IMR-90 (cell line): ENCODE data around the gene CUTA. TPM values are rescaled to one million over a fixed set of nuclear protein-coding genes. Genes with fewer than 3 reads are reported as not detected.

ENCODE experiments used
- ATAC-seq: fragments of 200-7000 bp; cut with Tn5 transposase; 2 replicates; pipeline ENCODE4 v1.9.1; 2020; ENCODE audit warnings: low read depth, mild to moderate bottlenecking, moderate library complexity
- BruUV-seq: library from RNA; stranded (reverse); fragments of 400-500 nt; replicated peaks from 2 replicates; lab custom pipeline; 2021; lab: Mats Ljungman, UMichigan
- CTCF ChIA-PET: fragments of 300-600 bp; formaldehyde crosslinking; extraction: SDS; loops from one replicate; lab custom pipeline; 2021; ENCODE audit warnings: antibody characterized with exemption; lab: Yijun Ruan, JAX
- POLR2A ChIA-PET: fragments of 300-600 bp; sonication (Branson Sonifier 250); formaldehyde crosslinking; loops from one replicate; lab custom pipeline; 2022; ENCODE audit warnings: antibody characterized with exemption; ENCODE audit not compliant: unreplicated experiment; lab: Charles Lee
- DNase-seq: peaks from one replicate; pipeline ENCODE4 v3.0.0; 2013
- H2AFZ ChIP-seq: replicated peaks from 2 replicates; pipeline ENCODE3; 2013; ENCODE audit warnings: low read length, mild to moderate bottlenecking; ENCODE audit not compliant: poor library complexity
- H2AK5ac ChIP-seq: 2 replicates; pipeline ENCODE4 v1.6.1; 2013; ENCODE audit warnings: low read depth, low read length, inconsistent platforms
- H2AK9ac ChIP-seq: replicated peaks from 2 replicates; pipeline ENCODE3; 2013; ENCODE audit warnings: mild to moderate bottlenecking, low read depth, low read length, moderate library complexity; ENCODE audit not compliant: poor library complexity
- H2BK120ac ChIP-seq: 2 replicates; pipeline ENCODE4 v1.6.1; 2013; ENCODE audit warnings: low read depth, low read length, inconsistent platforms
- H2BK15ac ChIP-seq: 3 replicates; pipeline ENCODE4 v1.6.1; 2013; ENCODE audit warnings: low read depth, low read length, inconsistent platforms
- H2BK20ac ChIP-seq: 2 replicates; pipeline ENCODE4 v1.6.1; 2013; ENCODE audit warnings: low read depth, mild to moderate bottlenecking, inconsistent platforms, low read length, moderate library complexity
- H2BK5ac ChIP-seq: 2 replicates; pipeline ENCODE4 v1.6.1; 2013; ENCODE audit warnings: mild to moderate bottlenecking, low read depth, low read length, inconsistent platforms; ENCODE audit not compliant: poor library complexity, severe bottlenecking
- H3K14ac ChIP-seq: replicated peaks from 2 replicates; pipeline ENCODE4 v1.6.1; 2013; ENCODE audit warnings: low read depth, low read length, inconsistent platforms
- H3K18ac ChIP-seq: 2 replicates; pipeline ENCODE4 v1.6.1; 2013; ENCODE audit warnings: low read depth, low read length, control low read depth
- H3K23ac ChIP-seq: 2 replicates; pipeline ENCODE4 v1.6.1; 2013; ENCODE audit warnings: low read depth, low read length, inconsistent platforms
- H3K27ac ChIP-seq: 2 replicates; pipeline ENCODE4 v1.5.1; 2013; ENCODE audit warnings: mild to moderate bottlenecking, control low read depth, low read length; ENCODE audit not compliant: insufficient read depth
- H3K27me3 ChIP-seq: 2 replicates; pipeline ENCODE4 v1.6.1; 2013; ENCODE audit warnings: low read length; ENCODE audit not compliant: control insufficient read depth, insufficient read depth
- H3K36me3 ChIP-seq: 2 replicates; pipeline ENCODE4 v1.6.1; 2013; ENCODE audit warnings: low read length, mixed read lengths; ENCODE audit not compliant: control insufficient read depth, insufficient read depth
- H3K4ac ChIP-seq: 2 replicates; pipeline ENCODE4 v1.6.1; 2013; ENCODE audit warnings: low read depth, low read length, inconsistent platforms
- H3K4me1 ChIP-seq: 2 replicates; pipeline ENCODE4 v1.6.1; 2013; ENCODE audit warnings: low read length, mixed read lengths; ENCODE audit not compliant: control insufficient read depth, insufficient read depth
- H3K4me2 ChIP-seq: 2 replicates; pipeline ENCODE4 v1.6.1; 2013; ENCODE audit warnings: low read depth, mild to moderate bottlenecking, control low read depth, low read length, moderate library complexity
- H3K4me3 ChIP-seq: 2 replicates; pipeline ENCODE4 v1.5.1; 2013; ENCODE audit warnings: low read depth, mild to moderate bottlenecking, control low read depth, low read length, moderate library complexity; ENCODE audit not compliant: insufficient read depth
- H3K56ac ChIP-seq: 2 replicates; pipeline ENCODE4 v1.6.1; 2013; ENCODE audit warnings: low read length, inconsistent platforms; ENCODE audit not compliant: insufficient read depth; ENCODE audit errors: extremely low read depth
- H3K79me1 ChIP-seq, 2 experiments: 2 replicates each; pipeline ENCODE4 v1.6.1; 2013; ENCODE audit warnings: low read length in 2 of 2, inconsistent platforms in 1 of 2, low read depth in 1 of 2
- H3K9ac ChIP-seq: 2 replicates; pipeline ENCODE4 v1.6.1; 2013; ENCODE audit warnings: low read depth, low read length, control low read depth
- H3K9me1 ChIP-seq: 2 replicates; pipeline ENCODE4 v1.6.1; 2013; ENCODE audit warnings: low read length, inconsistent platforms; ENCODE audit not compliant: insufficient read depth
- H3K9me3 ChIP-seq: 2 replicates; pipeline ENCODE4 v1.6.1; 2013; ENCODE audit warnings: low read length; ENCODE audit not compliant: control insufficient read depth, insufficient read depth
- H4K20me1 ChIP-seq: 2 replicates; pipeline ENCODE4 v1.6.1; 2013; ENCODE audit warnings: low read length, inconsistent platforms; ENCODE audit not compliant: insufficient read depth
- H4K5ac ChIP-seq: 2 replicates; pipeline ENCODE4 v1.6.1; 2013; ENCODE audit warnings: mild to moderate bottlenecking, low read depth, low read length, control low read depth
- H4K8ac ChIP-seq, 2 experiments: 2 replicates each; pipeline ENCODE4 v1.6.1; 2013; ENCODE audit warnings: low read depth in 2 of 2, low read length in 2 of 2, control low read depth in 1 of 2, inconsistent platforms in 1 of 2
- H4K91ac ChIP-seq: 2 replicates; pipeline ENCODE4 v1.6.1; 2013; ENCODE audit warnings: low read depth, low read length, inconsistent platforms; ENCODE audit not compliant: insufficient read depth
- BHLHE40 ChIP-seq: fragments of 150-350 bp; IDR thresholded peaks from 2 replicates; pipeline ENCODE4 v1.6.1; 2016; ENCODE audit warnings: mild to moderate bottlenecking, low read depth, low read length
- FOS ChIP-seq: fragments of 150-350 bp; IDR thresholded peaks from 2 replicates; pipeline ENCODE4 v1.6.1; 2016; ENCODE audit warnings: low read depth, low read length
- MAZ ChIP-seq: IDR thresholded peaks from 2 replicates; pipeline ENCODE4 v1.6.1; 2012; ENCODE audit warnings: low read depth, mild to moderate bottlenecking, low read length, improper control_type of control experiment, moderate library complexity, borderline replicate concordance
- MXI1 ChIP-seq: IDR thresholded peaks from 2 replicates; pipeline ENCODE4 v1.6.1; 2012; ENCODE audit warnings: low read depth, mild to moderate bottlenecking, low read length, moderate library complexity, borderline replicate concordance
- NFE2L2 ChIP-seq: fragments of 150-350 bp; IDR thresholded peaks from 2 replicates; pipeline ENCODE4 v1.6.1; 2016; ENCODE audit warnings: low read depth, mild to moderate bottlenecking, low read length
- POLR2A ChIP-seq: IDR thresholded peaks from 2 replicates; pipeline ENCODE4 v1.6.1; 2012; ENCODE audit warnings: mild to moderate bottlenecking, low read depth, low read length
- RCOR1 ChIP-seq: IDR thresholded peaks from 2 replicates; pipeline ENCODE4 v1.6.1; 2012; ENCODE audit warnings: mild to moderate bottlenecking, low read length, improper control_type of control experiment; ENCODE audit not compliant: insufficient replicate concordance
- RFX5 ChIP-seq: IDR thresholded peaks from 2 replicates; pipeline ENCODE4 v1.8.0; 2012; ENCODE audit warnings: low read depth, mild to moderate bottlenecking, low read length, moderate library complexity
- SMC3 ChIP-seq: fragments of 150-350 bp; IDR thresholded peaks from 2 replicates; pipeline ENCODE4 v1.6.1; 2016; ENCODE audit warnings: low read depth, mild to moderate bottlenecking, antibody characterized with exemption, low read length, moderate library complexity
- WGBS, 2 experiments: methylation state at CpG; one replicate each; pipeline versions ENCODE4 v1.1.5 to v1.1.7; 2013; ENCODE audit warnings: missing lambda C conversion rate in 2 of 2; ENCODE audit not compliant: insufficient read length in 1 of 2; ENCODE audit errors: extremely low coverage in 2 of 2; 5-methylcytosine and 5-hydroxymethylcytosine counted together
- dilution Hi-C: fragments of 300-500 bp; cut with HindIII; formaldehyde crosslinking; loops from one replicate; pipeline ENCODE4 v1.14.3; 2018; ENCODE audit warnings: low sequenced_read_pairs; ENCODE audit not compliant: unreplicated experiment
- in situ Hi-C: fragments of 300-500 bp; cut with MboI; formaldehyde crosslinking; loops from 3 replicates; pipeline ENCODE4 v1.14.3; 2019; ENCODE audit warnings: low sequenced_read_pairs, inconsistent platforms, mixed read lengths
- intact Hi-C: fragments of 100-400 bp; cut with micrococcal nuclease; formaldehyde crosslinking; loops from 2 replicates; pipeline ENCODE4 v1.10.0; 2022
- polyA plus RNA-seq, 3 experiments: library from polyadenylated mRNA; depleted of rRNA; stranded (reverse); fragments of >200 nt; gene quantifications; 2 replicates each; pipeline ENCODE4 v1.2.3, GENCODE V29; 2012; ENCODE audit warnings: low replicate concordance in 1 of 3
- total RNA-seq: library from RNA; depleted of rRNA; stranded (reverse); fragments of >200 nt; gene quantifications from 2 replicates; pipeline ENCODE4 v1.2.3, GENCODE V29; 2012
- TF ChIP-seq, protein P1 (sequence below): conservative IDR thresholded peaks from 2 replicates; pipeline ENCODE4 v1.5.1; 2012; ENCODE audit warnings: mild to moderate bottlenecking, low read depth, low read length, improper control_type of control experiment
- TF ChIP-seq, protein P2 (sequence below): fragments of 150-350 bp; IDR thresholded peaks from 2 replicates; pipeline ENCODE4 v1.6.1; 2016; ENCODE audit warnings: low read depth, mild to moderate bottlenecking, low read length, moderate library complexity, borderline replicate concordance

The CUTA gene
- total and polyA plus RNA-seq, 2 of the 4 experiments (the other 2 are of a cell fraction): 136 to 427 TPM

DNA sequence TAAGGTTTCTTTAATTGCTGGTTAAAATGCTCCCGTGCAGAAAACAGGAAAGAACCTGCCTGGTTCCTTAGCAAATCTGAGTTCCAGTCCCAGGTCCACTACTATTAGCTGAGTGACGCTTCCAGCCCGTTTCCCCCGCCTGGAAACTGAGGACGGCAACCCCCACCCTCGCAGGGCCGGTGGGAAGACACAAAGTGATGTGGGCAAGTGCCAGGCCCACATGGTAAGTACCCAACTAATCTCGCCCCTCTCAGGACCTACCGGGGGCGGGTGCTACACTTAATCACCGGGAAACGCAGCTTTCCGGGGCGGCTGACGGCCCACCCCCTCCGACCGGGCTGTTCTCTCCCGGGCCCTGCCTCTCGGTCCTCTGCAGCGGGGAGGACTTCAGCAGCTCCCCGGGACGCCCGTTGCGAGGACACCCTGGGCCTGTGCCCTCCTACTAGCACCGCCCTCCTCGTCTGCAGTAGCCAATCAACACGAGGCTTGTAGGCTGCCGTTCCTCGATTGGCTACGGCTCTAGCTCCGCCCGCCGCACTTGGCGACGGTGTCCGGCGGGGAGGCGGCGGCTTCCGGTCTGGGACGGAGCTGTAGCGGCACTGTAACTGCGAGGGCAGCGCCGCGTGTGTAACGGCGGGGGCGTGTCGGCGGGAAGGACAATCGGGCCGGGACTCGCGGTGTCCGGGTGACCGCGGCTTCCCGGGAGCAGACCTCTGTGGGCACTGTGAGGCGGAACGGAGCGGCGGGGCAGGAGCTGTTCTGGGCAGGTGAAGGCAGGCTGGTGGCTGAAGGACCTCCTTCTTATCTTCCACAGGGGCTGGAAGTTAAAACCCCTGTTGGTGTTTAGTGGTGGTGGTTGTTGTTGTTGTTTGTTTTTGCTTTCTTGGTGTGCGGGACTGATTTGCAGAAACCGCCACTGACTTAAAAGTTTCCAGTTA, 36.4 kb upstream of the CUTA start, which contains the start of gene ZBTB9:
ZBTB9 (plus strand) TSS at position 568 of the 938 bp plus-strand sequence. CDS start 525 bp downstream, outside the sequence.
- Histone ChIP-seq H2BK15ac (no peak within 1 kb of the TSS), H3K79me1 (peaks cover 26 to 40% of the 10 kb centered on the region in 2 experiments; a peak in 3 of 4 replicates), H3K23ac (peak within 1 kb of the TSS; percentile 78), H2BK120ac (no peak within 1 kb of the TSS), H3K4ac (peak within 1 kb of the TSS; percentile 71), H2AK5ac (peak within 1 kb of the TSS; percentile 87), H2BK20ac (no peak within 1 kb of the TSS), H3K36me3 (peaks cover 10% of the 10 kb centered on the region; the same call in 1 of the 2 replicates), H4K91ac (peak within 1 kb of the TSS; percentile 50; the same call in 1 of the 2 replicates), H3K14ac (peak within 1 kb of the TSS; percentile 77), H3K4me2 (peak within 1 kb of the TSS; percentile 94), H3K9me3 (no peaks in the 10 kb centered on the region), H4K5ac (peak within 1 kb of the TSS; percentile 10; the same call in 1 of the 2 replicates), H3K9ac (peak within 1 kb of the TSS; percentile 82), H2AK9ac (peak within 1 kb of the TSS; percentile 97), H4K8ac (peak within 1 kb of the TSS; percentile 28 to 79), H3K56ac (peak within 1 kb of the TSS; percentile 67), H3K4me3 (peak within 1 kb of the TSS; percentile 73), H3K18ac (no peak within 1 kb of the TSS), H3K9me1 (peaks cover 3% of the 10 kb centered on the region; the same call in 1 of the 2 replicates), H2AFZ (peak within 1 kb of the TSS; percentile 96), H2BK5ac (peak within 1 kb of the TSS; percentile 56), H3K27me3 (no peaks in the 10 kb centered on the region), H3K27ac (peak within 1 kb of the TSS; percentile 72), H3K4me1 (peaks cover 4% of the 10 kb centered on the region), H4K20me1 (no peaks in the 10 kb centered on the region)
- POLR2A ChIA-PET: interaction anchor here (0.6 kb wide), 1 partner anchor 138 kb away, joined by 5 read pairs; no protein-coding TSS in a partner anchor
- peak; percentile 99 for ATAC-seq
- 0% methylated on average over 16 of the region's 65 CpGs; no CpG with 5 or more reads in 1 of the 2 experiments for WGBS, 2 experiments
- CTCF ChIA-PET: no interaction called here
- no TSS peak for BruUV-seq
- in situ Hi-C loops: loop anchor here (10.0 kb wide), 1 partner anchor 251 kb away; no protein-coding TSS in a partner anchor
- intact Hi-C loops: loop anchor here (10.0 kb wide), 1 partner anchor 221 kb away; no protein-coding TSS in a partner anchor
- peak; percentile 96 for DNase-seq
- dilution Hi-C loops: no loop called here
- no peak for TF ChIP-seq NFE2L2
- TF ChIP-seq RFX5: no peak
- peak; percentile 38; the same call in 1 of the 2 replicates for TF ChIP-seq FOS
- TF ChIP-seq, protein P1, sequence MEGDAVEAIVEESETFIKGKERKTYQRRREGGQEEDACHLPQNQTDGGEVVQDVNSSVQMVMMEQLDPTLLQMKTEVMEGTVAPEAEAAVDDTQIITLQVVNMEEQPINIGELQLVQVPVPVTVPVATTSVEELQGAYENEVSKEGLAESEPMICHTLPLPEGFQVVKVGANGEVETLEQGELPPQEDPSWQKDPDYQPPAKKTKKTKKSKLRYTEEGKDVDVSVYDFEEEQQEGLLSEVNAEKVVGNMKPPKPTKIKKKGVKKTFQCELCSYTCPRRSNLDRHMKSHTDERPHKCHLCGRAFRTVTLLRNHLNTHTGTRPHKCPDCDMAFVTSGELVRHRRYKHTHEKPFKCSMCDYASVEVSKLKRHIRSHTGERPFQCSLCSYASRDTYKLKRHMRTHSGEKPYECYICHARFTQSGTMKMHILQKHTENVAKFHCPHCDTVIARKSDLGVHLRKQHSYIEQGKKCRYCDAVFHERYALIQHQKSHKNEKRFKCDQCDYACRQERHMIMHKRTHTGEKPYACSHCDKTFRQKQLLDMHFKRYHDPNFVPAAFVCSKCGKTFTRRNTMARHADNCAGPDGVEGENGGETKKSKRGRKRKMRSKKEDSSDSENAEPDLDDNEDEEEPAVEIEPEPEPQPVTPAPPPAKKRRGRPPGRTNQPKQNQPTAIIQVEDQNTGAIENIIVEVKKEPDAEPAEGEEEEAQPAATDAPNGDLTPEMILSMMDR: no peak
- TF ChIP-seq SMC3: 0 out of 2 replicates have a peak, but pooled peaks have one; percentile 4
- peak; percentile 8 for TF ChIP-seq RCOR1
- TF ChIP-seq POLR2A: peak; percentile 89
- TF ChIP-seq, protein P2, sequence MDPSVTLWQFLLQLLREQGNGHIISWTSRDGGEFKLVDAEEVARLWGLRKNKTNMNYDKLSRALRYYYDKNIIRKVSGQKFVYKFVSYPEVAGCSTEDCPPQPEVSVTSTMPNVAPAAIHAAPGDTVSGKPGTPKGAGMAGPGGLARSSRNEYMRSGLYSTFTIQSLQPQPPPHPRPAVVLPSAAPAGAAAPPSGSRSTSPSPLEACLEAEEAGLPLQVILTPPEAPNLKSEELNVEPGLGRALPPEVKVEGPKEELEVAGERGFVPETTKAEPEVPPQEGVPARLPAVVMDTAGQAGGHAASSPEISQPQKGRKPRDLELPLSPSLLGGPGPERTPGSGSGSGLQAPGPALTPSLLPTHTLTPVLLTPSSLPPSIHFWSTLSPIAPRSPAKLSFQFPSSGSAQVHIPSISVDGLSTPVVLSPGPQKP: no peak
- 0 out of 2 replicates have a peak, but pooled peaks have one; percentile 3 for TF ChIP-seq BHLHE40
- peak; percentile 12; the same call in 1 of the 2 replicates for TF ChIP-seq MAZ
- peak; percentile 98 for TF ChIP-seq MXI1
